22Rv1 (cell line): Measurements from ENCODE around the gene MAP6.
"Not testable (repeated sequence)": the region's sequence is repeated elsewhere in the genome, so short reads cannot be mapped to it uniquely, and the experiment has no call there.

Experiments used
- H3K27ac ChIP-seq: fragments of 450-650 bp; 2 replicates; pipeline ENCODE4 v1.5.1; 2017
- CTCF ChIP-seq: fragments of 450-650 bp; IDR thresholded peaks from 2 replicates; pipeline ENCODE4 v1.5.1; 2017; ENCODE audit warnings: mild to moderate bottlenecking
- ZFX ChIP-seq: fragments of 450-650 bp; IDR thresholded peaks from 2 replicates; pipeline ENCODE4 v1.6.1; 2017; ENCODE audit warnings: antibody characterized with exemption, borderline replicate concordance

The MAP6 gene

GRCh38 chr11:75705541-75705940, 36.7 kb upstream of the MAP6 start:
- H3K27ac ChIP-seq = no peak overlapping the region
- TF ChIP-seq CTCF = no peak
- TF ChIP-seq ZFX = no peak

DNA sequence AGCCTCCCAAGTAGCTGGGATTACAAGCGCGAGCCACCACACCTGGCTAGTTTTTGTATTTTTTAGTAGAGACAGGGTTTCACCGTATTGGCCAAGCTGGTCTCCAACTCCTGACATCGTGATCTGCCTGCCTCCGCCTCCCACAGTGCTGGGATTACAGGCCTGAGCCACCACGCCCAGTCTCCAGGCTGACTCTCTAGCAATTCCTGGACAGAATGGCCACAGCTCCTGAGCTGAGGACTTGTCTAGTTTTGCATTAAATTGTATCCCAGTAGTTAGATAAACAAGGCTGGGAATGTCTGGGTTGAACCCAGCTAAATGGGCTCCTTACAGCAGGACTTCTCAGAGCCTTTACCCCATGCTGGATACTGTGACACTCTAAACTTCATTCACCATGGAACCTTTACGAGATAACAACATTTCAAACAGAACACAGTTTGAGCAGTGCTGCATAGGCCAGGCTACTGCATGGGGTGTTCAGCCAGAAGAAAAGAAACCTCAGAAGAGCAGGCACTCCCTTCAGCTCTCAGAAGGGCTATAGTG, 34.9 kb upstream of the MAP6 start:
- TF ChIP-seq CTCF (no peak), ZFX (no peak)
- H3K27ac ChIP-seq = no peak overlapping the region

DNA sequence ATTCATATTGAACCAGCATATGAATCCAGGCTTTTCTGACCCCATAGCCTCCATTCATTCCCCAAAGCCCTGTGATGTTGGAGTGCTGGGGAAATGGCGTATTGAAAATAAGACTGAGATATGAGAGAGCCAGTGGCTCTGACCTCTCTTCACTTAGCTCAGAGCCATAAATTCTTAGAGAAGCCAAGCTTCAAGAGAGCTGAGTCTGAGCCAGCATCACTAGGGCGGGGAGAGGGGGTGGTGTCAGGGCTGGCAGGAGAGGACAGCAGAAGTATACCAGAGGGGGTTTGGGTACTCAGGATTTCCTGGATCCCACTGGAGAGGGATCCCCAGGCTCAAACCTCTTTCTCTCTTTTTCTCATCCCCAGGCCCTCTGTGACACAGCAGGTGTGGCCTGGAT, 32.1 kb upstream of the MAP6 start:
- no peak overlapping the region for H3K27ac ChIP-seq
- TF ChIP-seq ZFX (no peak), CTCF (no peak)

- no peak overlapping the region for H3K27ac ChIP-seq
- TF ChIP-seq ZFX (no peak), CTCF (no peak)
Measured at GRCh38 chr11:75697906-75698581, 29.2 kb upstream of the MAP6 start.

DNA sequence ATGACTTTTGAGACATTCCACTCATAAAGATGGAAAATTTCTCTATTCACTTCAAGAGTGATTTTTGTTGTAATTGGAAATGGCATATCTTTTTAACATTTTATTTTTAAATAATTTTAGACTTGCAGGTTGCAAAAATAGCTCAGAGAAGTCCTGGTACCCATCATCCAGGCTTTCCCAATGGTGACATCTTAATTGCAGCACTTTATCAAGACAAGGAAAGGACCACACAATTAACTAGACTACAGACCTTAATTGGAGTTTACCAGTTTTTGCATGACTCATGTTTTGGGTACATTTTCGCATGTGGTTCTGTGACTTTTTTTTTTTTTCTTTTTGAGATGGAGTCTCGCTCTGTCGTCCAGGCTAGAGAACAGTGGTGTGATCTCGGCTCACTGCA, 23.0 kb upstream of the MAP6 start:
- TF ChIP-seq CTCF (no peak), ZFX (no peak)
- H3K27ac ChIP-seq = no peak overlapping the region

DNA sequence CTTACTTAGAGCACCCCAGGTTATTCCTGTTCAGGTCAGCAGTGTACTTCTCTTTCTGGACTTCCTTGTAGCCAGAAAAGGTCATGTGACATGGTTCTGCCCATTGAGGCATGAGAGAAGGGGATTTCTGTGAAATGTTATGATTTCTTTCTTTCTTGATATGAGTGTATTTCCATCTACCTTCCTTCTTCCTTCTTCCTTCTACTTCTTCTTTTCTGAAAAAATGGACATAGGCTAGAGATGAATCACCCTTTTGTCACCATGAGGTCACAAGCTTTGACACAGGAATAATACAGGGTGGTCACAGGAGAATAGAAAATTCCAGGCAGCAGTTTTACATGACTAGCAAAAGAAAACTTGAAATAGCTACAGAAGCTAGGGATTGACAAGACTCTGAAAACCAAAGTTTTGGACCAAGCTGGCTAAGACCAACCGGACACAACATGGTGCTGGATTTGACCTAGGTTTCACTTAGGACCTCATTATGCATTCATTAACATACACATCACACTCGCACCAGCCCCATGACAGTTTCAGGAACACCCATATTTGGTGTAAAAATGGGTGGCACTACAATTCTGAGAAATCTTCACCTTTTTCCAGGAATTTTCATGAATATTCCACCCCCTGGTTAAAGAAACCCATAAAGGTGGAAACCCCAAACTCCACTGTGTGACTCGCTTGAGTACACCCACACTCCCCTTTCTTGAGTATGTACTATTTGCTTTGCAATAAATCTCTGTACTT, 21.2 kb upstream of the MAP6 start:
- H3K27ac ChIP-seq = no peak overlapping the region

GRCh38 chr11:75683856-75684255, 15.0 kb upstream of the MAP6 start:
- H3K27ac ChIP-seq = not testable (repeated sequence)

More for the DNA sequence above, 21.2 kb upstream of the MAP6 start:
- TF ChIP-seq CTCF (no peak), ZFX (no peak)
